NCI-H1105 treated with DMSO at 0.1 percent for 48 hours (cell line): ENCODE results near the gene STUB1.

Experiments
- DNase-seq: peaks from one replicate; lab custom pipeline; 2025; lab: John Stamatoyannopoulos, UW

The STUB1 gene

DNA sequence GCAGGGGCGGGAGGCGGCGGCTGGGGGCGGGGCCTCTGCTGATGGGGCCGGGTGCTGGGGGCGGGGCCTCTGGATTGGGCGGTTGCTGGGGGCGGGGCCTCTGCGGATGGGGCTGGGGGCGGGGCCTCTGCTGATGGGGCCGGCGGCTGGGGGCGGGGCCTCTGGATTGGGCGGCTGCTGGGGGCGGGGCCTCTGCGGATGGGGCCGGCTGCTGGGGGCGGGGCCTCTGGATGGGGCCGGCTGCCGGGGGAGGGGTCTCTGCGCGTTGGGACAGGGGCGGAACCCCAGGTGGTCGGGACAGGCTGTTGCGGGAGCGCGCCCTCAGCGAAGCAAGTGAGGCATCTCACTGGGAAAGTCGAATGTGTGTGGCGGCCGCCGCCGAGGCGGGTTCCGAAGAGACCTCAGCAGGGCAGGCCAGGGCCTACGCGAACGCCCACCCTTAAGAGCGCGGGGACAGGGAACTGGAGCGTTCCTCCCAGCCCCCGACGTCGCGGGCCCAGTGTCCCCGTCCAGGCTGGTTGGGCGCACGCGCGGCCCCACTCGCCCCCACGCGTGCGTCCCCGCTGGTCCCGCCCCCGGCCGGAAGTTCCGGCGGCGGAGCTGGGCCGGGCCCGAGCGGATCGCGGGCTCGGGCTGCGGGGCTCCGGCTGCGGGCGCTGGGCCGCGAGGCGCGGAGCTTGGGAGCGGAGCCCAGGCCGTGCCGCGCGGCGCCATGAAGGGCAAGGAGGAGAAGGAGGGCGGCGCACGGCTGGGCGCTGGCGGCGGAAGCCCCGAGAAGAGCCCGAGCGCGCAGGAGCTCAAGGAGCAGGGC, at the start of gene STUB1:
Gene STUB1, plus strand, starts transcription at position 597 of the 811 bp plus-strand sequence. Its CDS starts 116 bp downstream, at position 713.
- DNase-seq = peak; percentile 26

- no peak for DNase-seq
These were observed 49.3 kb upstream of the STUB1 start, which contains the start of gene WFIKKN1 for GRCh38 chr16:630815-631405. Gene WFIKKN1, plus strand, starts transcription at chr16:630985. Its CDS starts 269 bp downstream, at chr16:631254.

- DNase-seq = no peak
These were observed 48.3 kb upstream of the STUB1 start for GRCh38 chr16:631808-632358.

- DNase-seq = no peak
These were observed 47.5 kb upstream of the STUB1 start for GRCh38 chr16:632486-633335.

GRCh38 chr16:633336-634050, 46.7 kb upstream of the STUB1 start:
- DNase-seq = no peak

DNA sequence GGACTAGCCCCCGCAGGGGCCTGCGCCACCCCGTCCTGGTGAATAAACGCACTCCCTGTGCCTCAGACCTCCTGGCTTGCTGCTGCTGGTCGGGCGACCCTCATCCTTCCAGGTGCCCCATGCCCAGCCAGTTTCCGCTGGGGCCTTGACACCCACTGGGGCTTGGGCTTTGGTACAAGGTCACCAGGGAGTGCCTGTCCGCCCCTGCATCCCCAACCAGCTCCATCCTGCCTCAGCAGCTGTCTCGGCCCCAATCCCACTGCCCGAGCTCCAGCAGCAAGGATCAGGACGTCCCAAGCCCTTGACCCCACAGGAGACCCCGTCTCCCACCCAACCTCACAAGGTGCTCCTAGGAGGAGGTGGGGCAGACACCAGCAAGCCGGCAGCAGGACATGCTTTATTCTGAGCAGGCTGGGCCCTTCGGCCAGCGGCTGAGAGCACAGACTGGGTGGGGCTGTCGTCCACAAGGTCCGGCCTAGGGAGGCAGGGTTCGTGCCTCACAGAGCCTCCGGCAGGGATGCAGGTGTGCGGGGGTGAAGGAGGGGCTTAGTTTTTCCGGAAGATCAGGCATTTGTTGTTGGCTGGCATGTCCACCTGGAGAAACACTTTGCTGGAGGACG, 46.0 kb upstream of the STUB1 start:
- no peak for DNase-seq

DNA sequence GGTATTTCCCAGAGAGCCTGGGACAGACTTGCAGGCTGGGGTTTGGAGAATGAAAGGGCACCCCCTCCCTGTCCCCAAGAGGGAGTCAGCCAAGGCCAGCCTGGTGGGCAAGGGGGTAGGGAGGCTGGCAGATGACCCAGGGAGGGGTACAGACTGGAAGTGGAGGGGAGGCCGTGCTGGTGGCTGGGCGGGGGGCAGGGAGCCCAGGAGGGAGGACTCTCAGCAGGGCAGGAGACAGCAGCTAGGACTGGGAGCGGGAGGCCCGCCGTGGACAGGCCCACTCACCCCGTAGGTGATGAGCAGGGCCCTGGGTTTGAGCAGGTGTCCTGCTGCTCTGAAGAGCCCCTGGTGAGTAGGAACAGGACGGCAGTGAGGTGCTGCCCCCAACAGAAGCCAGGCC, 45.2 kb upstream of the STUB1 start:
- no peak for DNase-seq

DNA sequence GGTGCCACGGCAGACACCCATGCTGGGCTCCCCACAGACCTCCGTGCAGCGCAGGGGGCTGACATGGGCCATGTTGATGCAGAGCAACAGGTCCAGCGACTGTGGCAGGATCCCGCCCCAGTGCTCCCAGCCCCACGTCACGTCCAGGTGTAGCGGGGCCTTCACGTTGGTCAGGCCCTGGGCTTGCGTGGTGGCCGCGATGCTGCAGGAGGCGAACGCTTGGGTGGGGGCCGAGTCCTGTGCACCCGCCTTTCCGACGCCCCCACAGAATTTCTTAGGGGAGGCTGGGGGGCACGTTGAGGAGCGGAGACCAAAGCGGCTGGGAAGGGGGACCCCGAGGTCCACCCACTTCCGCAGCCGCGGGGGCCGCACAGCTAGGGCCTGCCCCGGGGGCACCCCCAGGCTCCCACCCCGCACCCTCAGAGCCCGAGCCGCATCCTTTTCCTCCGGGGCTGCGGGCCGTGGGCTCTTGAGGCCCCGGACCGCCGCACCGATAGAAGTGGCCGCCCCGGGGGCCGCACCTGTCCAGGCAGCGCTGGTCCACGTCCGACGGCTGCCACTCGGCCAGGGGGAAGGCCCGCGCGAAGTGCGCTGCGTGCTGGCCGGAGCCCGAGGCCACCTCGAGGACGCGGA, 44.5 kb upstream of the STUB1 start:
- no peak for DNase-seq

- DNase-seq = peak; percentile 68
These were observed 43.8 kb upstream of the STUB1 start, which contains the start of gene METTL26 for GRCh38 chr16:636206-637080. Gene METTL26, minus strand, starts transcription at chr16:636305. Its CDS starts 15 bp downstream, at chr16:636290.

GRCh38 chr16:637081-638018, 42.9 kb upstream of the STUB1 start:
- DNase-seq = no peak

DNA sequence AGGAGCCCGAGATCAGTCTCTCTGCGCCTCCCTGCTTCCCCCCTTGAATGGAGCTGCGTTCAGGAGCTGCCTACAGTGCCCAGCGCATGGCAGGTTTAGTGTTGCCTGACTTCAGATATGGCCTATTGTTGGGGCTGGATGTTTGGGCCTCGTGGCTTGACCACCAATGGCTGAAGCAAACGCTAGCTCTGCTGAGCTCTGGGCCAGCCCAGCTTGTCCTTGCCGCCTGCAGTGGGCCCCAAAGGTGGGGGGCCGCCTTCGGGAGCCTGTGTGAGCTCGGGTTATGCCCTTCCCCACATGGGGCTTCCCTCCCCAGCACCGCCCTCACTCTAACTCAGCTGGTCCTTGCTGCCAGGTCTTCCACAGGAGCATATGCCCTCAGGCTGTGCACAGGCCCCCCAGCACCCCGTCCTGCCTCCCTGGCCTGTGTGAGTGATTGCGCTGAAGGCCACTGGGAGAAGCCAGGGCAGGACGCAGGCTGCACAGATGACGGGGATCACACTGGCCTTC, 42.1 kb upstream of the STUB1 start:
- DNase-seq = no peak

DNA sequence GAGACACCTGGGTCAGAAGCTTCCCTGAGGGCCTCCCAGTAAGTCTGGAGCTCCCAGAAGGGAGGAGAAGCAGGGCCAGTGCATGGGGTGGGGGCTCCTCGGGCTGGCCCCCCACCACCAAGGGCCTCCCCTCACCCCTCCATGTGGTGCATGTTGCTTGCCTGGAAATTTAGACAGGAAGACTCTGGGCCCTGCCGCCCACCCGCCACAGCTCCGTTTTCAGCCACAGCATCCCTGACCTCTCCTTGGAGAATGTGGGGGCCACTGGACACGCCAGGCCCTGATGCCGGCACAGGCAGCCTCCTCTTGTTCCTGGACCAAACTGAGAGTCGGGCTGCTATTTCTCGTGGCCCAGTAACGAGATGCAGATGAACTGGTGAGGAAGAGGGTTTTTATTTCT, 41.4 kb upstream of the STUB1 start:
- no peak for DNase-seq

DNA sequence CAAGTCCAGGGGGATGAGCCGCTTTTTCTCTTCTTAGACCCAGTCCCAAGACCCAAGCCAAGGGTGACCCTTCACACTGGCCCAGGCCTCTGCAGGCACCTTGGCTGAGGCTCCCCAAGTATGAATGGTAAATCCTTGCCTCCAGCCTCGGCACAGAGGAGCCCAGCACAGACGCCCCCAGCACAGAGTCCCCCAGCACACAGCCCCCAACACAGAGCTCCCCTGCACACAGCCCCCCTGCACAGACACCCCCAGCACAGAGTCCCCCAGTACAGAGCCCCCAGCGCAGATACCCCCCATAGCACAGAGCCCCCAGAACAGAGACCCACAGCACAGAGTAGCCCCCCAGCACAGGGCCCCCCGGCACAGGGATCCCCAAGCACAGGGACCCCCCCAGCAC, 39.6 kb upstream of the STUB1 start:
- DNase-seq = no peak

DNA sequence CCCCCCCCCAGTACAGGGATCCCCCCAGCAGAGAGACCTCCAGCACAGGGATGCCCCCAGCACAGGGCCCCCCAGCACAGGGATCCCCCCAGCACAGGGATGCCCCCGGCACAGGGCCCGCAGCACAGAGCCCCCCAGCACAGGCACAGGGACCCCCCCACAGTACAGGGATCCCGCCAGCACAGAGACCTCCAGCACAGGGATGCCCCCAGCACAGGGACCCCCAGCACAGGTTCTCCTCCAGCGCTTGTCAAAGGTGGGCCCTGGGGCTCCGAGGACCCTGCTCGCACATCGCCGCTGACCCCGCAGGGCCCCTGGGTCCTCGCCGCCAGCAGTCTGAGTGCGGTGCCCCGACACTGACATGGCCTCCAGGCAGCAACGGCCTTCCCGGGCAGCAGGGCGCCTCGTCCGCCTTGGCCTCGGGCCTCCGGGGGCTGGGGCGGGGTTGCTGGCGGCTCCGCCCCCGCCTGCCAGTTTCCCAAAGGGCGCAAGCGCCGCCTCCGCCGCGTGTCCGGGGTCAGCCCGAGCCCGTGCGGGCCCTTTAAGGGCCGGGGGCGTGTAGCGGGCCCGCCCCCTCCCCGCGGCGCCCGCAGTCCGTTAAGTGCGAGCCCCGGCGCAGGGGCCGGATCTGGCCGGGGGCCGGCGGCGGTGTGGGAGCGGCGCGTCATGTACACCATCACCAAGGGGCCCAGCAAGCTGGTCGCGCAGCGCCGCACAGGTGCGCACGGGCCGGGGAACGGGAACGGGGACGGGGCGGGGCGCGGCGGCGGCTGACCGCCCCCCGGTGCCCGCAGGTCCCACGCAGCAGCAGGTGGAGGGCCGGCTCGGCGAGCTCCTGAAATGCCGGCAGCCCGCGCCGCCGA, 38.7 kb upstream of the STUB1 start, which contains the start of gene MCRIP2:
Gene MCRIP2, plus strand, starts transcription at position 503 of the 863 bp plus-strand sequence. Its CDS starts 164 bp downstream, at position 667.
- DNase-seq = peak; percentile 16

GRCh38 chr16:642189-643049, 37.8 kb upstream of the STUB1 start:
- DNase-seq = no peak

- DNase-seq = no peak
These were observed 37.2 kb upstream of the STUB1 start for GRCh38 chr16:643050-643368.
